Heart right ventricle (tissue), 16 donors: ENCODE measurements around the gene FBXO9. TPM values are rescaled to one million over a fixed set of nuclear protein-coding genes. Genes with fewer than 3 reads are reported as not detected.

ENCODE experiments used
- ATAC-seq, 8 donors: fragments of 200-7000 bp; cut with Tn5 transposase; one replicate each; pipeline ENCODE4 v1.9.1; 2020; ENCODE audit warnings: mild to moderate bottlenecking in 8 of 8, moderate library complexity in 8 of 8, moderate number of reproducible peaks in 1 of 8
- DNase-seq, 2 donors: peaks; one replicate each; pipeline ENCODE4 v3.0.0-alpha.2; 2020
- H3K27ac ChIP-seq, 10 donors: fragments of 200-600 bp; sonication (generic) in 2 of 10; one replicate each; pipeline versions ENCODE4 v1.5.0 to v1.8.0; 2020 to 2022; ENCODE audit warnings: mild to moderate bottlenecking in 3 of 10
- H3K27me3 ChIP-seq, 7 donors: fragments of 200-600 bp; one replicate each; pipeline ENCODE4 v1.8.0; 2021 to 2022; ENCODE audit warnings: mild to moderate bottlenecking in 2 of 7
- H3K36me3 ChIP-seq, 9 donors: fragments of 200-600 bp; sonication (generic) in 1 of 9; one replicate each; pipeline versions ENCODE4 v1.5.0 to v1.8.0; 2020 to 2022; ENCODE audit warnings: mild to moderate bottlenecking in 2 of 9
- H3K4me1 ChIP-seq, 9 donors: fragments of 200-600 bp; sonication (generic) in 1 of 9; one replicate each; pipeline versions ENCODE4 v1.5.0 to v1.8.0; 2020 to 2022; ENCODE audit warnings: mild to moderate bottlenecking in 4 of 9
- H3K4me3 ChIP-seq, 10 donors: fragments of 200-600 bp; sonication (generic) in 2 of 10; one replicate each; pipeline versions ENCODE4 v1.5.0 to v1.8.0; 2020 to 2022; ENCODE audit warnings: mild to moderate bottlenecking in 7 of 10, moderate library complexity in 2 of 10
- H3K9me3 ChIP-seq, 11 donors: fragments of 200-600 bp in 10 of 11; sonication (generic) in 2 of 11; one replicate each; pipeline versions ENCODE4 v1.5.0 to v1.8.0; 2013 to 2022; ENCODE audit warnings: mild to moderate bottlenecking in 2 of 11, control low read depth in 1 of 11, moderate library complexity in 1 of 11
- CTCF ChIP-seq, 9 donors: fragments of 200-600 bp; sonication (generic) in 2 of 9; IDR thresholded peaks; one replicate each; pipeline versions ENCODE4 v1.5.0 to v1.8.0; 2021 to 2022; ENCODE audit warnings: antibody characterized with exemption in 9 of 9, mild to moderate bottlenecking in 5 of 9, moderate library complexity in 1 of 9
- WGBS, 2 donors: extraction: QIAGEN DNeasy Blood & Tissue Kit; methylation state at CpG; one replicate each; pipeline ENCODE4 v1.1.7; 2013; ENCODE audit warnings: inconsistent platforms in 1 of 2; 5-methylcytosine and 5-hydroxymethylcytosine counted together
- intact Hi-C, 10 donors: fragments of 100-400 bp; cut with DNase I; formaldehyde crosslinking; loops; one replicate each; pipeline versions ENCODE4 v1.11.1 to v1.14.2; 2022
- polyA plus RNA-seq, 2 donors: library from polyadenylated mRNA; stranded (reverse); fragments of 200-250 nt; gene quantifications; one replicate each; pipeline ENCODE4 v1.2.3, GENCODE V29; 2013
- total RNA-seq, 10 donors: library from RNA; stranded (reverse); fragmentation: NEBNext Ultra II Directional in 3 of 10; extraction: Animal tissue kit (Norgen Biotek cat#: 25700) in 3 of 10; gene quantifications; one replicate each; pipeline versions ENCODE4 v1.2.1 to v1.2.4, GENCODE V29; 2021 to 2023
- donor health status: Arrhythmogenic right ventricular cardiomyopathy.
- donor health status: ischemic (EF 13 %, LVEDD 7.1; RV severe dilation, severe dysfunction).
- donor health status: healthy with polysubstance abuse.
- donor health status: DM: no; HTN: yes; CAD: no.
- donor health status: DM: no; HTN: no; CAD: no.
- donor health status: ischemic (EF 25% LVEDD 6.9; RV normal size, moderate dysfunction).
- donor health status: ischemic (EF 25% LVEDD 5.7; RV mildly dilated, moderate dysfunction).
- donor health status: healthy.
- donor health status: DM: yes; HTN: yes; CAD: no.
- donor health status: Ischemic cardiomyopathy.
- donor health status: ischemic (EF 35%, LVEDD 5.7; RV mildly dilated, moderate dysfunction).
- donor health status: nonischemic (EF 11% LVEDD 7.7; RV severe dilation, severe dysfunction).
- donor health status: DM: yes; HTN: yes; CAD: no.
- donor health status: PGD.
- donor health status: ischemic (EF 29% LVEDD 5.4; RV normal size, mild dysfunction).
- donor health status: nonischemic (EF 23%, LVEDD 6.1; RV moderate dilation, normal function).

The FBXO9 gene
- total and polyA plus RNA-seq, 12 donors = 16.8 to 80.8 (median 61.8) TPM

GRCh38 chr6:53100561-53100960 is 35.4 kb downstream of the FBXO9 start:
- intact Hi-C loops = no loop called here
- Histone ChIP-seq H3K9me3 (no peaks in the 10 kb centered on the region), H3K4me1 (no peaks in the 10 kb centered on the region), H3K27ac (no peak overlapping the region), H3K4me3 (no peak overlapping the region), H3K36me3 (peaks cover 0 to 89% (median 41%) of the 10 kb centered on the region in 9 donors), H3K27me3 (no peaks in the 10 kb centered on the region)
- no peak for TF ChIP-seq CTCF (IDR thresholded peaks at IDR 0.05)
- WGBS, 2 donors = 27 to 34% methylated on average over 2 of the region's 2 CpGs
- DNase-seq (no peak), ATAC-seq (no peak)

- no peaks in the 10 kb centered on the region for H3K27me3 ChIP-seq
- H3K9me3 ChIP-seq = no peaks in the 10 kb centered on the region
- intact Hi-C loops = no loop called here
- DNase-seq (no peak), ATAC-seq (no peak)
- no peaks in the 10 kb centered on the region for H3K4me1 ChIP-seq
- WGBS, 2 donors = 93 to 97% methylated on average over 2 of the region's 2 CpGs
- TF ChIP-seq CTCF (IDR thresholded peaks at IDR 0.05) = no peak
- H3K4me3 ChIP-seq = no peak overlapping the region
- peaks cover 0 to 87% (median 37%) of the 10 kb centered on the region in 9 donors for H3K36me3 ChIP-seq
- no peak overlapping the region for H3K27ac ChIP-seq
Observed at GRCh38 chr6:53101006-53101405, 35.8 kb downstream of the FBXO9 start.

- H3K27me3 ChIP-seq = no peaks in the 10 kb centered on the region
- TF ChIP-seq CTCF (IDR thresholded peaks at IDR 0.05) = peak in 2 of 9 donors; percentile 9 to 15
- H3K27ac ChIP-seq = no peak overlapping the region
- H3K9me3 ChIP-seq = no peaks in the 10 kb centered on the region
- no peak for ATAC-seq
- WGBS, 2 donors = 94 to 95% methylated on average over 3 of the region's 3 CpGs
- intact Hi-C loops = no loop called here
- no peak for DNase-seq
- no peak overlapping the region for H3K4me3 ChIP-seq
- H3K36me3 ChIP-seq = peaks cover 0 to 56% (median 14%) of the 10 kb centered on the region in 9 donors
- no peaks in the 10 kb centered on the region for H3K4me1 ChIP-seq
Observed at GRCh38 chr6:53103993-53104675, 38.9 kb downstream of the FBXO9 start.

- DNase-seq (no peak), ATAC-seq (no peak)
- Histone ChIP-seq H3K9me3 (no peaks in the 10 kb centered on the region), H3K27me3 (no peaks in the 10 kb centered on the region), H3K36me3 (peaks cover 0 to 48% (median 10%) of the 10 kb centered on the region in 9 donors), H3K4me1 (no peaks in the 10 kb centered on the region), H3K4me3 (no peak overlapping the region), H3K27ac (no peak overlapping the region)
- intact Hi-C loops = no loop called here
- TF ChIP-seq CTCF (IDR thresholded peaks at IDR 0.05) = no peak
Observed at GRCh38 chr6:53104916-53105315, 39.7 kb downstream of the FBXO9 start.
